NOMO-1 treated with DMSO at 0.1 percent for 48 hours (cell line): ENCODE data around the gene ITIH6.
"Not testable (repeated sequence)": the region's sequence is repeated elsewhere in the genome, so short reads cannot be mapped to it uniquely, and the experiment has no call there.

Experiments used
- DNase-seq: peaks from one replicate; lab custom pipeline; 2025; ENCODE audit not compliant: unreplicated experiment; lab: John Stamatoyannopoulos, UW

The ITIH6 gene, protein sequence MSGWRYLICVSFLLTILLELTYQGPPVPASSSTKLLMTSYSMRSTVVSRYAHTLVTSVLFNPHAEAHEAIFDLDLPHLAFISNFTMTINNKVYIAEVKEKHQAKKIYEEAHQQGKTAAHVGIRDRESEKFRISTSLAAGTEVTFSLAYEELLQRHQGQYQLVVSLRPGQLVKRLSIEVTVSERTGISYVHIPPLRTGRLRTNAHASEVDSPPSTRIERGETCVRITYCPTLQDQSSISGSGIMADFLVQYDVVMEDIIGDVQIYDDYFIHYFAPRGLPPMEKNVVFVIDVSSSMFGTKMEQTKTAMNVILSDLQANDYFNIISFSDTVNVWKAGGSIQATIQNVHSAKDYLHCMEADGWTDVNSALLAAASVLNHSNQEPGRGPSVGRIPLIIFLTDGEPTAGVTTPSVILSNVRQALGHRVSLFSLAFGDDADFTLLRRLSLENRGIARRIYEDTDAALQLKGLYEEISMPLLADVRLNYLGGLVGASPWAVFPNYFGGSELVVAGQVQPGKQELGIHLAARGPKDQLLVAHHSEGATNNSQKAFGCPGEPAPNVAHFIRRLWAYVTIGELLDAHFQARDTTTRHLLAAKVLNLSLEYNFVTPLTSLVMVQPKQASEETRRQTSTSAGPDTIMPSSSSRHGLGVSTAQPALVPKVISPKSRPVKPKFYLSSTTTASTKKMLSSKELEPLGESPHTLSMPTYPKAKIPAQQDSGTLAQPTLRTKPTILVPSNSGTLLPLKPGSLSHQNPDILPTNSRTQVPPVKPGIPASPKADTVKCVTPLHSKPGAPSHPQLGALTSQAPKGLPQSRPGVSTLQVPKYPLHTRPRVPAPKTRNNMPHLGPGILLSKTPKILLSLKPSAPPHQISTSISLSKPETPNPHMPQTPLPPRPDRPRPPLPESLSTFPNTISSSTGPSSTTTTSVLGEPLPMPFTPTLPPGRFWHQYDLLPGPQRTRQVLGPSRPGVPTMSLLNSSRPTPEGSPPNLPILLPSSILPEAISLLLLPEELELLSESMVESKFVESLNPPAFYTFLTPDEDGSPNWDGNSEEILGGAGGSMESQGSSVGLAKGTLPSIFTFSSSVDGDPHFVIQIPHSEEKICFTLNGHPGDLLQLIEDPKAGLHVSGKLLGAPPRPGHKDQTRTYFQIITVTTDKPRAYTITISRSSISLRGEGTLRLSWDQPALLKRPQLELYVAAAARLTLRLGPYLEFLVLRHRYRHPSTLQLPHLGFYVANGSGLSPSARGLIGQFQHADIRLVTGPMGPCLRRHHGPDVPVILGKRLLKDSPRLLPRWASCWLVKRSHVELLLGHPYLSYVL

DNA sequence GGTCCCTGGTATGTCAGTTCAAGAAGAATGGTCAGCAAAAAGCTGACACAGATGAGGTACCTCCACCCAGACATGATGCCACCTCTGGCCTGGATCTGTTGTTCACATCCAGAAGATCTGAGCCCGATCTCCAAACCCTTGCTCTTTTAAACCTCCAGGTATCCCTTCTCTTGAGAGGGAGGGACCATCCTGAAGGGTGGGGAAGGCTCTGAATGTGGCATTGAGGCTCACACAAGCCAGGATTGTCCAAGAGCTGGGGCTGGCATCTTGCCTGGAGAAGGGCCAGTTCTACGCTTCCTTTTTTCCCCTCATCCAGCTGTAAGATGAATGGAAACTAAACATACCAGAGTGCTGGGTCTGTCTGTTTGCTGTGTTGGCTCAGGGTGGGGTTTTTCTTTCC is at the start of gene ITIH6:
TSS of gene ITIH6 (minus strand) at position 119 of the 400 bp plus-strand sequence. CDS start at position 74, 45 bp downstream.
- no peak for DNase-seq

DNA sequence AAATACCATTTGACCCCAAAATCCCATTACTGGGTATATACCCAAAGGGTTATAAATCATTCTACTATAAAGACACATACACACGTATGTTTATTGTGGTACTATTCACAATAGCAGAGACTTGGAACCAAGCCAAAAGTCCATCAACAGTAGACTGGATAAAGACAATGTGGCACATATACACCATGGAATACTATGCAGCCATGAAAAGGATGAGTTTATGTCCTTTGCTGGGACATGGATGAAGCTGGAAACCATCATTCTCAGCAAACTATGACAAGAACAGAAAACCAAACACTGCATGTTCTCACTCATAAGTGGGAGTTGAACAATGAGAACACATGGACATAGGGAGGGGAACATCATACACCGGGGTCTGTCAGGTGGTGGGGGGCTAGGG is 49.6 kb upstream of the ITIH6 start:
- not testable (repeated sequence) for DNase-seq

DNA sequence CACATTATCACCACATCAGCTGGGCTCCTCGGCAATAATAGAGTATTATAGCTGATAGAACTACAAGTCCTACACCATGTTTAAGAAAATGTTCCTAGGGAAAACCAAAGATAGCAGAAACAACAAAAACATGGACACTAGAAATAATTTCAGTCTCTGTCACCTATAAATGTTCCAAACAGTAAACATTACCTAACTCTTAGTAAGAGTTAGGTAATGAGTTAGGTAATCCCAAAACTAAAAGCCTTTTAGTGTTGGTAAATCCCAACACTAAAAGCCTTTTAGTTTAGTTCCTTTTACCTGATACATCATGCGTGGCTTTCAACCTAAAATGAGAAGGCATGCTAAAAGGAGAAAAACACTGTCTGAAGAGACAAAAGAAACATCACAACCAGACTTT is 45.0 kb upstream of the ITIH6 start:
- DNase-seq = no peak

DNA sequence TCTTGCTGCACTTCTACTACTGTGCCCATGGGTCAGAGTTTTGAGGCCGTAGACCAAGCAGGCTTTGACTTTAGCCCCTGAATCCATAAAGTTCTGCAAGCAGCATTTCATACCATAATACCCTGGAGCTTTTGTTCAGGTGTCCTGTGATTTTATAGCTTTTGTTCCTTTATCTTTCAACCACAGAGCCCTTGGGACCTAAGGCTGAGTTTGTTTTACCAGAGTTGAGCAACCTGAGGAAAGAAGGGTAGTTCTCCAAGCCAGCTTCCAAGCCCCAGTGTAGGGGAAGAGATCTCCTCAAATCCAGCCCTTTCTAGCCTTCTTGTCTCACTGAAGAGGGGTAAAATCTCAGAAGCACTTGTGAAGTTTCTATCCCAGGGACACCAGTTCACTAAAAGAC is 44.6 kb upstream of the ITIH6 start:
- DNase-seq = no peak

DNA sequence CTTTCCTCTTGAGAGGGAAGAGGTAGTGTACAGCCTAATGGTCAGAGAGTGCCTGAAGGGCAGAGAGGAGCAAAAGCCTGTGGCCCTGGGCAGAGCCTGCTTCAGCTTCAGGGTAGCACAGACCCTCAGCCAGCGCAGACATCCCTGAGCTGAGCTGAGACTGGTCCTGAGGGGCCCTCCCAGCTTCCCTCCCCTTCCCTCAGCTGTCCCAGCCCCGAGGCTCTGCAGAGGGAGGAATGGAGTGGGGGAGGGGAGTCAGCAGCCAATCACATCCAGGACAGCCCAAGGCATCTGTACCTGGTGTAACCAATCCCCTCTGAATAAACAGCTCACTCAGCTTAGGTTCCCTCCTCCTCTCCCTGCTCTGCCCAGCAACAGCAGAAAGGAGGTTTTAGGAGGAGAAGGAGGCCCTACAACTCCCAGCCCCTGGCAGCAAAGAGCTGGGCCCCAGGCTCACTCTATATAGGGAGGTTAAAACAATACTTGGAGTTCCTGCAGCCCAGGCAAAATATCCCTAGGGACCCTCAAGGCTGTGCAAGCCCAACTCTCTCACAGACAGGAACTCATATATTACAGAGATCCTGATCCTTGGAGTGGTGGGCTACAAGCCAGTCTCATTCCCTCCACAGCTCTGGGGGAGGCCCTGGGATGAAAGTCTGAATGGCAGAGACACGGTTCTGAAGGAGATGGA is 43.3 kb upstream of the ITIH6 start:
- not testable (repeated sequence) for DNase-seq

DNA sequence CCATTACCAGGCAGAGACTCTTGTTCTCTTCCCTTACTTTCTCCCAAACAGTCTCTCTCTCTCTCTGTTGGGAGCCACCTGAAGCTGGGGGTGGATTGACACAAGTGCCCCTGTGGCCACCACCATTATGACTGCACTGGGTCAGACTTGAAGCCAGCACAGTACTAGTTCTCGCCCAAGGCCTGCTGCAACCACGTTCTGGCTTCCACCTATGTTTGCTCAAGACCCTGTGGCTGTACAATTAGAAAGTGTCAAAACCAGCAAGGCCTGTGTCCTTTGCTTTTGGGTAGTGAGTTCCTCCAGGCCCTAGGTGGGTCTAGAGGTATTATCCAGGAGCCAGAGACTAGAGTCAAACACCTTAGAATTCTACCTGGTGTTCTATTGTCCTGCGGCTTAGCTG is 40.5 kb upstream of the ITIH6 start:
- no peak for DNase-seq

DNA sequence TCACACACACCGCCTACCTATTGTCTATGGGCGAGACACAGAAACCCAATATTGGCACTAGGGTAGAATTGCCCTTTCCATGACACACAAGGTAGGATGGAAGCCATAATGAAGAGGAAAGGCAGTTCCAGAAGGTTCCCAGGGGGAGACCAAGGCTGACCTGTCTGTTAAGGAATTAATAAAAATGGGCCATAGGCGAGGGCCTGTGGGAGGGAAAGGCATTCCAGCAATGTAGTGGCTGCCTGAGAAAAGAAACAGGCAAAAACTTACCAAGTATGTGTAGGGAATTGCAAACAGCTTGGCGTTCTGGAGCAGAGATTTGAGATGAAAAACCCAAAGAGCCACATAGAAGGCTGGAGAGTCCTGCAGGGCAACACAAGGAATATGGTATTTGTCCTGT is 28.5 kb upstream of the ITIH6 start:
- no peak for DNase-seq

DNA sequence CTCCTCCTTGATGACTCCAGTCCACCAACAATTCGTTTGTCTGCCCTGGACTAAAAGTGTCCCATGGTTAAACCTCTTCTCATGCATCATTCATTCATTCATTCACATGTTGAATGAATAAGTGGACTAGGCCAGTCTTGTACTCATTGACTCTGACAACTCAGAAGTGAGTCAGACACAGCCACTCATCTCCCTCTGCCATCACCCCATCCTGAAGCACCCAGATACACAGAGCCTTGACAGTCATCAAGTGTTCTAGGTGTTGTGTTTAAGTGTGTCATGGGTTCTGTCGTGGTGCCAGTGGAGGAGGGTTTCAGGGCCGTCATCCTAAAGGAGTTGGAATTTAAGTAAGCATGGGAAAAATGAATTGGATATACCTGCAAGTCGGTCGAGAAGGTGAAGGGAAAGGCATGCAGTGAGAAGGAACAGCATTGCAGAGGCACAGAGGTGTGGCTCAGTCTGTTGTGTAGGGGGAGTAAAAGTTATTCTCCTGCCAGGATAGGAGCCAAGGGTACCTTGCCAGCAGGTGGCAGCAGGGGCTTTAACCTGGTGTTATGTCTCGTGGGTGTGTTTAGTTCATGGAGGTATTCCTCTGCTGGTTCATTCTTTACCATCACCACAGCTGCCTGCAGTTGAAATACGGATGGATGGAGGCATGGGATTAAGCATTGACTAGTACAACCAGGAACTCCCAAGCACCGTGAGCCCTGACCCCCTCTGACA is 27.8 kb upstream of the ITIH6 start:
- no peak for DNase-seq

DNA sequence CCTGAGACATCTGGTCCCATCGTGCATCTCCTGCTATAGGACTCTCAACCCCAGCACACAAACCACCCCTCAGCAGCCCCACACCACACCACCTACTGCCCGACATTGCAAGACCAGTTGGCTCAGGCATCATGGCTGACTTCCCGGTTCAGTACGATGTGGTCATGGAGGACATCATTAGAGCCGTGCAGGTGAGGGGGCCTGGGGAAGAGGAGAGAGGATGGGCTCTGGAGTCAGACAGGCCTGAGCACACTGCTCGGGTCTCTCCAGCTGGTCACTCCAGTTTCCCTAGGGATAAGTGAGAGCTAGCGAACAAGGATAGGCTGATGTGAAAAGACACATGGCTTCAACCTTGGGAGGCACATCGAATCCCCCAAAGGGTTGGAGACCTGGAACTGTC is 26.7 kb upstream of the ITIH6 start:
- DNase-seq = no peak

DNA sequence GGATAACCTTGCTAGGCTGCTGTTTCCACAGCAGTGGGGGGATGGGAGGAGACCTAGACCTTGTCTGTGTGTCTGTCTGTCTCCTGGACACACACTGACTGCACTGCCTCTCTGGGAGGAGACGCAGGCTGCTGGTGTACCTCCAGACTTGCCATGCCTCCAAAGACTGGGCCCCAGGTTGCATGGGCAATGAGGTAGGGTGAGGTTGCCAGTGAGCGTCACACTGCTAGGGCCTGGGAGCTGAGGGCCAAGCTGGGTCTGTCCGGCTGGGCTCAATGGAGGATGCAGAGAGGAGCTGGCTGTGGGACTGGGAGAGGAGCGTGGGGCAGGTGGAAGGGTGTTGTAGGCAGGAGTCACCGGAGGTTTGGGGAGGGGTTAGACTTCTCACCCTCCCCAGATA is 26.1 kb upstream of the ITIH6 start:
- no peak for DNase-seq

DNA sequence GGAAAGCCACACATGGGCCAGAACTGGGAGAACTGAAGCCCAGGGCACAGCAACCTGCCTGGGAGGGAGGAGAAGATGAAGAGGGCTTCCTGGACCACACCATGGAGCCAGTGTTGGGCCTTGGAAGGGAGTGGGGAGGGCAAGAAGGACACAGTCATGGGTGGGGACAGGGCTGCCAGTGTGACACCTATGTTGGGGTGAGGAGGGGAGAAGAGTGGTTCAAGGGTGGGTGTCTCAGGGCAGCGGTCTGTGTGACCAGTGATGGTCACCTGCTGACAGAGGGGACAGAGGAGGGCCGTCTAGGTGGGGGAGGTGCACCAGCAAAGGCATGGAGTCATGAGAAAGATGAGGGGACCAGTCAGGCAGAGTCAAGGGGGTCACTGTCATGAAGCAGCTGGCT is 23.3 kb upstream of the ITIH6 start:
- no peak for DNase-seq

DNA sequence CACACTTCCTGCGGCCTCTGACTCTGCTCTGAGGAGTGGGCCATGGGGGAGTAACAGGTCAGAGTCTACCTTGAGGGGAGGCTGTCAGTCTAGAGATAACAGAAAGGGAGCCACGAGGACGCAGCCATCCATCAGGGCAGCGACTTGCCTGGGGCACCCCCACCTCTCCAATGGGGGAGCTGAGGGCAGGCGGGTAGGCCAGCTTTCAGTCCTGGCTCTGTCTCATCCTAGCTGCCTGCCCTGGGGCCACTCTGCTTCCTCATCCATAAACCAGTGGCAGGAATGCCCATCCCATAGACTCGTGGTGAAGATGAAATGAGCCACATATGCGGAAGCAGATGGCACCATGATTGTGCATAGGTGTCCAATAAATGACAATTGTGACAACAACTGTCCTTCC is 22.7 kb upstream of the ITIH6 start:
- DNase-seq = no peak

DNA sequence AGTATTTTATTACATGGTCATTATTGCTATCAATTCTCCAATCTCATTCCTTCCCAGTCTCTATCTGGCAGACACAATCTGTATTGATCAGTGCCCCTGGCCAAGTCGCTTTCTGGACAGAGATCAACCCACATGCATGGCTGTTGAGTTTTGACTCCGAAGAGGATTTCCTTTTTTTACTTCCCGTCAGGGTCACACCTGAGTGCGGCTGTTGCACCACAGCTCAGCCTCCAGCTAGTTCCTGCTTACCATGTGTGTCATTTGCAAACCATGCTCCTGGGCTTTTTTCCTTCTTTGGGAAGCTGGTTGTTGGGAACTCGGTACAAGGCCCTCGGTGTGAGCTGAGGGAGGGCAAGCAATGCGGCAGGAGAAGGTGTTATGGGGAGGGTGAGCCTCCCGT is 21.1 kb upstream of the ITIH6 start:
- DNase-seq = no peak

DNA sequence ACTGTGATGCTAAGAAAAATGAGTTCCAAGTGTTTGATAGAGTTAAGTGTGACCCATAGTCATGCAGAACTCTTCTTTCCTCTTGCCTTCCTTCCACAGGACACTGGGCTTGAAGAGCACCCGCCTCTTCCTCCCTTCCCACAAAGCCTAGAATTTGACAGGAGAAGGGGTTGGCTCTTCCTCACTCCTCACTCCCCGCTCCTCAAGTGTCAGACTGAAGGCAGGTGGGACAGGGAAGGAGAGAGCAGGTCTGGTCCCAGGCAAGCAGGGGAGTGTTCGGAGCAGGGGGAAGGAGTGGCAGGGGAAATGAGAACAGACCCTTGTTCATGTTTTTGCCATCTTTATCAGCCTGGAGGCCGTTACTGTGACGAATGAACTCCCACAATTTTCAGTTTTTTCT is 20.2 kb upstream of the ITIH6 start:
- no peak for DNase-seq

DNA sequence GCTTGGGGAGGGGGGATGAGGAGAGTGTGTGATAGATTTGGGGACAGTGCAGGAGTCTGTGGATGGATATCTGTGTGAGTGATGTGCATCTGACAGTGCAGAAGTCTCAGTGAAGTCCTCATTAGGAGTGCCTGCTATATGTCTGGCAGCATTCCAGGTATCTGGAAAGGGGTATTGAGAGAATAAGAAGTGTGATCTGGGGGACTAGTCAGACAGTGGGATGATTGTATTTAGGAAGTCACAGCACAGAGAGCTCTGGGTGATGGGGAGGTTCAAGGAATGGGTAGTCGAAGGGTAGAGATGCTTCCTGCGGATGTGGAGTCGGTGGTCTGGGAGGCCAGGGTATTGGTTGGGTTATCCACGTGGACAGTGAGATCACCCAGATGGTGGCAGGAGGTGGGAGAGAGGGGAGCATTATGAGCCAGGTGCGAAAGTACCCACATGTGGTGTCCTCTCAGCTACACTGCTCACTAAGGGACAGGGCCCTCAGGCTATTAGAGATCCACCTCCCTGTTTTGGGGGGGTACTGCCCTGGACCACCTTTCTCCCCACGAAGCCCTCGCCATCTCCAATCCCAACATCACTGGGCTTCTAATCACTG is 19.3 kb upstream of the ITIH6 start:
- no peak for DNase-seq

DNA sequence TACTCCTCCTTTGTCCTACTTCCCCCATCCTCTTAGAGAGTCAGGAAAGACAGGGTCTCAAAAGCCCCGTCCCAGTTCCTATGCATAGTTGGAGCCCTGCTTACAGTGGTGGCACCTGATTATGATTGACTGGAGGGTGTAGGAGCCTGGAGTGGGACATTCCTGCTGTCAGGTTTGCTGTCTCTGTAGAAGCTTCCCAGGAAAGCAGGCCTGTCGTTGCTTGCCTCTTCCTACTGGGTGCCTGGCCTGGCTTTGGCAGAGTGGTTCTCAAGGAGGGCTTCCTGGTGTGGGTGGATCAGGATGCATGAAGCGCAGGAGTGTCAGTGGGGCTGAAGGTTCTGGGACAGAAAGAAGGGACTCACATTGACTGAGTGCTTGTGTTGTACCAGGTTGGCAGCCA is 14.3 kb upstream of the ITIH6 start:
- no peak for DNase-seq

DNA sequence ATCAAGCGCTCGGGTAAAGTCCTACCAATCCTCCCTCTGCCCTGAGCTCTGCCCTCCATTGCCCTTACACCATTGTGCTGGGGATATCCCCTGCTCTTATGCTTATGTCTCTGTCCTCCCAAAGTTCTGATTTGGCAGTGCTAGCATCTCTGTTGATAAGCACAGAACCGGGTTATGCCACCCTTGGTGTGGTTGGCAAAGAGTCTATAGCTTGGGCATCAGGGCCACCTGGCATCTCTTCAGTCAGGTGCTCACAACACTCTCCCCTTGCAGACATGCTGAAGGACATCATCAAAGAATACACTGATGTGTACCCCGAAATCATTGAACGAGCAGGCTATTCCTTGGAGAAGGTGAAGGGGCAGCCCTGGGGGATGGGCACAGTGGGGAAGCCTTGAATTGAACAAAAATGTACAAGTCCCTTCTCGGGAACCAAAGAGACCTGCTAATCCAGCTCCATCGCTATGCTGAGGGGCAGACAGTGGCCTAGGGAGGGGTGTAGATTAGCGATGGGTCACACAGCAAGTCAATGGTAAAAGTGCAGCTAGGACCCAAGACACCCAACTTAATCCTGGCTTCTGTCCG is 13.3 kb upstream of the ITIH6 start:
- no peak for DNase-seq

DNA sequence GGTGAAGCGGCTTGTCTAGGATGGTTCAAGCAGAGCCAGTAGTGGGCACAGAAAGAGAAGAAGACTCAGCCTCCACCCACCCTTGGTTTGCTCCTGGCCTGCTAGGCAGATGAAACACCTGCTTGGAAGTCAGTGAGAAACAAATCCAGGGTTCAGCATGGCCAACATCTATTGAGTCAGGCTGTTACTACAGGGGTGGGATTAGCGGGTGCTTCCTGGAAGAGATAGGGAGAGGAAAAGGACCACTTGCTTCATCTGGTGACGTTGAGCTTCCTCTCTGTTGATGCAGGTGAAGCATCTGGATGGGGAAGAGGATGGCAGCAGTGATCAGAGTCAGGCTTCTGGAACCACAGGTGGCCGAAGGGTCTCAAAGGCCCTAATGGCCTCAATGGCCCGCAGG is 12.5 kb upstream of the ITIH6 start:
- no peak for DNase-seq
